ENCODE results near the gene CDH11. TPM values are rescaled to one million over a fixed set of nuclear protein-coding genes. Genes with fewer than 3 reads are reported as not detected.
A peak's percentile ranks its signal among the peaks of the same experiment; 100 is the strongest.

Gene CDH11
- total RNA-seq, 1 donor from 2014 or later = 82.1 TPM

- FAIRE-seq = no peak
- H3K4me3 ChIP-seq (ENCODE audit: low read depth, low read length) = no peak overlapping the region
- no peak for TF ChIP-seq CTCF (IDR thresholded peaks at IDR 0.05; ENCODE audit: insufficient read depth, low read length, severe bottlenecking)
Measured at GRCh38 chr16:64993464-64993863, 128.4 kb downstream of the CDH11 start.

GRCh38 chr16:64991001-64991400, 130.9 kb downstream of the CDH11 start:
- Histone ChIP-seq H3K36me3 (ENCODE audit: control insufficient read depth, insufficient read depth, low read length) (peaks cover 3% of the 10 kb centered on the region), H3K27me3 (ENCODE audit: control insufficient read depth, insufficient read depth, low read length) (no peaks in the 10 kb centered on the region), H3K4me3 (ENCODE audit: low read depth, low read length) (no peak overlapping the region)
- no peak for TF ChIP-seq CTCF (IDR thresholded peaks at IDR 0.05; ENCODE audit: insufficient read depth, low read length, severe bottlenecking)
- DNase-seq (ENCODE audit: low read depth) (no peak), FAIRE-seq (no peak)

More at GRCh38 chr16:64993464-64993863, 128.4 kb downstream of the CDH11 start:
- Histone ChIP-seq H3K36me3 (ENCODE audit: control insufficient read depth, insufficient read depth, low read length) (peaks cover 2% of the 10 kb centered on the region), H3K27me3 (ENCODE audit: control insufficient read depth, insufficient read depth, low read length) (no peaks in the 10 kb centered on the region)
- DNase-seq (ENCODE audit: low read depth) = no peak

- H3K27me3 ChIP-seq (ENCODE audit: control insufficient read depth, insufficient read depth, low read length) = no peaks in the 10 kb centered on the region
- FAIRE-seq = no peak
Measured at GRCh38 chr16:64990101-64990500, 131.8 kb downstream of the CDH11 start.

GRCh38 chr16:64989050-64989449, 132.8 kb downstream of the CDH11 start:
- FAIRE-seq (no peak), DNase-seq (ENCODE audit: low read depth) (no peak)
- no peaks in the 10 kb centered on the region for H3K27me3 ChIP-seq (ENCODE audit: control insufficient read depth, insufficient read depth, low read length)
- TF ChIP-seq CTCF (IDR thresholded peaks at IDR 0.05; ENCODE audit: insufficient read depth, low read length, severe bottlenecking) = no peak
- peaks cover 3% of the 10 kb centered on the region for H3K36me3 ChIP-seq (ENCODE audit: control insufficient read depth, insufficient read depth, low read length)
- H3K4me3 ChIP-seq (ENCODE audit: low read depth, low read length) = no peak overlapping the region

More at GRCh38 chr16:64990101-64990500, 131.8 kb downstream of the CDH11 start:
- DNase-seq (ENCODE audit: low read depth) = no peak
- no peak for TF ChIP-seq CTCF (IDR thresholded peaks at IDR 0.05; ENCODE audit: insufficient read depth, low read length, severe bottlenecking)
- Histone ChIP-seq H3K4me3 (ENCODE audit: low read depth, low read length) (no peak overlapping the region), H3K36me3 (ENCODE audit: control insufficient read depth, insufficient read depth, low read length) (peaks cover 3% of the 10 kb centered on the region)

GRCh38 chr16:64983963-64984362, 137.9 kb downstream of the CDH11 start:
- Histone ChIP-seq H3K36me3 (ENCODE audit: control insufficient read depth, insufficient read depth, low read length) (peaks cover 2% of the 10 kb centered on the region), H3K4me3 (ENCODE audit: low read depth, low read length) (no peak overlapping the region), H3K27me3 (ENCODE audit: control insufficient read depth, insufficient read depth, low read length) (no peaks in the 10 kb centered on the region)
- DNase-seq (ENCODE audit: low read depth) (peak; percentile 66), FAIRE-seq (no peak)
- TF ChIP-seq CTCF (IDR thresholded peaks at IDR 0.05; ENCODE audit: insufficient read depth, low read length, severe bottlenecking) = peak; percentile 74

GRCh38 chr16:64983231-64983630, 138.6 kb downstream of the CDH11 start:
- no peak for FAIRE-seq
- Histone ChIP-seq H3K36me3 (ENCODE audit: control insufficient read depth, insufficient read depth, low read length) (peaks cover 2% of the 10 kb centered on the region), H3K4me3 (ENCODE audit: low read depth, low read length) (no peak overlapping the region), H3K27me3 (ENCODE audit: control insufficient read depth, insufficient read depth, low read length) (no peaks in the 10 kb centered on the region)
- TF ChIP-seq CTCF (IDR thresholded peaks at IDR 0.05; ENCODE audit: insufficient read depth, low read length, severe bottlenecking) = no peak
- no peak for DNase-seq (ENCODE audit: low read depth)

Data from bronchial epithelial cell (primary cell).